CD4-positive, alpha-beta T cell treated with Interleukin-21 for 1 hour (primary cell): ENCODE measurements around the gene HDGFL2.

Source experiments
- DNase-seq: peaks from one replicate; pipeline ENCODE4 v3.0.0-alpha.2; 2020

HDGFL2 gene

GRCh38 chr19:4472174-4472974, at the start of gene HDGFL2:
Gene HDGFL2, plus strand, starts transcription at chr19:4472297. Its CDS starts 54 bp downstream, at chr19:4472351.
- no peak for DNase-seq

DNA sequence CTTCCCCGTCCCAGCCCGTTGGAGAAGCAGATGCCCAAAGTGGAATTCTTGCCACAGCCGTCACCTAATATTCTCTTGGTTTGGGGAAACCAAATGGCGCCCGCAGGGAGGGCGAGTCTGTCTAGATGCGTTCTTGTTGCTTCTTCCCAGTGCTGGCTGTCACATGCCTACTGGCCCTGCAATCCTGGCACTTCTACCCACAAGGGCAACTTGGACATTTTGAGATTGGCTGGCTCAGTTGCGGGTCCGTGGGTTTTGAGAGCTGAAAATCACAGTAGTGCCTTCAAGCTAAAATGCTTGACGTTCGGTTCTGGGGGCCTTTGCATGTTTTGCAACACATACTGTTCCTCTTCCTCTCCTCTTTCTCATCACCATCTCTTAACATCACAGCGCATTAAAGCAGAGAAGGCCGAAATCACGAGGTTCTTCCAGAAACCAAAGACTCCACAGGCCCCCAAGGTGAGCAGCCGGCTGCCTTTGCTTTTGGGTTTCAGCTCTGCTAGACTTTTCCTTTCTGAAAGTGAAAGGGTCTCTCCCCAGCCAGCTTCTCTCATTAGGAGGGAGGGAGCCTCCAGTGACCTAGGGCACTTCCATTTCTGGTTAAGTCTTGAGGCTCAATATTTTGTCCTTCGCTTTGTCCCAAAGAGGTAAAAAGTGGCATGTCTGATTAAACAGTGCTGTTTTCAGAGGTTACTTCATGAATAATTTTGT, 48.5 kb upstream of the HDGFL2 start:
- no peak for DNase-seq

- no peak for DNase-seq
These were observed 46.6 kb upstream of the HDGFL2 start for GRCh38 chr19:4425537-4425936.

- DNase-seq = no peak
These were observed 43.6 kb upstream of the HDGFL2 start for GRCh38 chr19:4428326-4428975.

DNA sequence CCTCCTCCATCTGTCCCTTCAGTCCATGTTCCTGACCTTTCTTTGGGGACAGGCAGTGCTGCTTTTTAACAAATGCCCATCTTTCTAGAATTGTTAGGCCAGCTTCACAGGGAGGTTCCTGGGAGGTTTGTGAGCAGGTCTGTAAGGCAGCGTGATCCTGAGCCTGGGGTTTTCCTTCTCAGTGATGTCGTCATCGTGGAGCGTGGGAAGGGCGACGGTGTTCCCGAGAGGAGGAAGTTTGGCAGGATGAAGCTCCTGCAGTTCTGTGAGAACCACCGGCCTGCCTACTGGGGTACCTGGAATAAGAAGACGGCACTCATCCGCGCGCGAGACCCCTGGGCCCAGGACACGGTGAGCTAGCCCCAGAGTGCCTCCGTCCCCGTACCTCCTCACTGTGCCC, 42.8 kb upstream of the HDGFL2 start:
- DNase-seq = no peak

GRCh38 chr19:4429771-4430171, 42.3 kb upstream of the HDGFL2 start:
- no peak for DNase-seq

DNA sequence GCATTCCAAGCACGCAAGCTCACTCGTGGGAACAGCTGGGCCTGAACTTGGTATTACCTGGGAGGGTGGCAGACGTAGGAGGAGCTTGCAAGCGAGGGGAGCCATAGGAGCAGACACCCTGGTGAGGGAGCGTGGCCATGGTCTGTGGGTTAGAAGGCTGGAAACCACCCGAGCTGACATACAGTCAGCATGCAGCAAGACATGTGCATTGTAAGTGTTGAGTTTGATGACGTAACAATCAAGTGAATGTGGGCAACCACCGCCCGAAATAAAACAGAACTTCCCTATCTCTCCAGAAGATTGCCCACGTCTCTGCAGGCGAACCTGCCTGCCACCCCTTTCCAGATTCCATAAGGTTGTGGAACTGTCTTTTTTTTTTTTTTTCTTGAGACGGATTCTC, 41.3 kb upstream of the HDGFL2 start:
- peak; percentile 31 for DNase-seq

- no peak for DNase-seq
These were observed 40.8 kb upstream of the HDGFL2 start for GRCh38 chr19:4431296-4431695.

DNA sequence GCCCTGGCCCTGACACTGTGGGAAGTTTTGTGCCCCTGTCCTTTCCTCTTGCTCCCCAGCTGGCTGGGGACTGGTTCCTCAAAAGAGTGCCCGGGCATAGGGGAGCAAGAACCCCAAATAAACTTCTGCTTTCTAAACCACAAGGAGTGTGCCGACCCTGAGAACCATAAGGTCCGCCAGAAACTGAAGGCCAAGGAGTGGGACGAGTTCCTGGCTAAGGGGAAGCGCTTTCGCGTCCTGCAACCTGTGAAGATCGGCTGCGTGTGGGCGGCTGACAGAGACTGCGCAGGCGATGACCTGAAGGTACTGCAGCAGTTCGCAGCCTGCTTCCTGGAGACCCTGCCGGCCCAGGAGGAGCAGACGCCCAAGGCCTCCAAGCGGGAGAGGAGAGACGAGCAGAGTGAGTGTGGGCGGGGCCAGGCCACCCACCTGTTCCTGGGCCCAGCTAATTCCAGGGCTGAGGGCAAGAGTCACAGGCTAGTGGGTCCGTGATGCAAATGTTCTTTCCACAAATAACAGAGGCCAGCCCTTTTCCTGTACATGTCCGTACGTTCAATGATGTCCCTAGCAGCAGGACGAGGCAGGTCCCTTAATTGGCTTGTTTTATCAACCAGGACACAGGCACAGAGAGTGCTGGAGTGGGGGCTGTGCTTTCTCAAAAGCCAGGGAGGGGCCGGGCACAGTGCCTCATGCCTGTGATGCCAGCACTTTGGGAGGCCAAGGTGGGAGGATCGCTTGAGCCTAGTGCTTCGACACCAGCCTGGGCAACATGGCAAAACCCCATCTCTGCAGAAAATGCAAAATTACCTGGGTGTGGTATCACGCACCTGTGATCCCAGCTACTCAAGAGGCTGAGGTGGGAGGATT, 40.1 kb upstream of the HDGFL2 start:
- DNase-seq = peak; percentile 23

DNA sequence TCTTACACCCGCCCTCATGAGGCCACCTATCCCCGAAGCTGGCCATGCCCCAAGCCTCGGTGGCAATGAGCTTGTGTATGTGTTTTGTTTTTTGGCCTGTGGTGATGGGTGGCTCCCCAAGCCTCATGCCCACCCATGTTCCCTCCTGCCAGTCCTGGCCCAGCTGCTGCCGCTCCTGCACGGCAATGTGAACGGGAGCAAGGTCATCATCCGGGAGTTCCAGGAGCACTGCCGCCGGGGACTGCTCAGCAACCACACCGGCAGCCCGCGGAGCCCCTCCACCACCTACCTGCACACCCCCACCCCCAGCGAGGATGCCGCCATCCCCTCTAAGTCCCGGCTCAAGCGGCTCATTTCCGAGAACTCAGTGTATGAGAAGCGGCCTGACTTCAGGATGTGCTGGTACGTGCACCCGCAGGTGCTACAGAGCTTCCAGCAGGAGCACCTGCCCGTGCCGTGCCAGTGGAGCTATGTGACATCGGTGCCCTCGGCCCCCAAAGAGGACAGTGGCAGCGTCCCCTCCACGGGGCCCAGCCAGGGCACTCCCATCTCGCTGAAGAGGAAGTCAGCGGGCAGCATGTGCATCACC, 39.1 kb upstream of the HDGFL2 start:
- no peak for DNase-seq

GRCh38 chr19:4434391-4434790, 37.7 kb upstream of the HDGFL2 start:
- DNase-seq = no peak

DNA sequence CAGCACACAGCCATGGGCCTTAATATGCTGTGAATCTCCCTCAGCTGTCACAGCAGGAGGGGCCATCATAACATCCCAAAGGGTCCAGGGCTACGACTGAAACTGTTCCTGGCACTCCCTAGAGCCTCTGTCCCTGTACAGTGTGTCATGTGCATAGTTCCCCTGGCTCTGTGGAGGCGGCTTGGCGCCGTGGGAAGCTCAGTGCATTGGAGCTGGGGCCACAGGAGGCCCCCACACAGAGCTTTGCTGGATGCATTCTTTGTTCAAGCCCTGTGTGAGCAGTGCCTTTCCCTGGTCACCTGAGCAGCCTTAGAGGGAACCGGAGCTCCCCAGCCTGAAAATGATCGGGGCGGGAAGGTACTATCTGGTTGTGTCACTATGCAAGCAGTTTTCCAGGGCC, 35.9 kb upstream of the HDGFL2 start:
- DNase-seq = no peak

GRCh38 chr19:4437103-4437502, 35.0 kb upstream of the HDGFL2 start:
- DNase-seq = no peak

DNA sequence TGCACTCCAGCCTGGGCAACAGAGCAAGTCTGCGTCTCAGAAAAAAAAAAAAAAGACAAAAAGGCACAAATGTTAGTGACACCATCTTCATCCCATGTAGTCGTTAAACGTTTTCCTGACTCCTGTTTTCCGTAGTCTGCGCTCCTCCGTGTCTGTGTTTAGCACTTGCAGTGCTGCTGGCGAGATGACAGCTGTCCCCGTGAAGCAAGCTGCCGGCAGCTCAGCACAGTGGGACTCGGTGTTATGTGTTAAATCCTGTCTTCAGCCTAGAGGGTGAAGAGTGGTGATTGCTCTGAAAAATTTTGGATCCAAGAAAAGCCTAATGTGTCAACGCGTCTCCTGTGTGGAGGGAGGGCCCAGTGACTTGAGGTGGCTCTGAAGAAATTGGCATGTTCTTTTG, 32.9 kb upstream of the HDGFL2 start:
- no peak for DNase-seq

GRCh38 chr19:4441994-4442818, 29.9 kb upstream of the HDGFL2 start:
- DNase-seq = no peak

GRCh38 chr19:4442819-4443146, 29.3 kb upstream of the HDGFL2 start:
- DNase-seq = no peak

DNA sequence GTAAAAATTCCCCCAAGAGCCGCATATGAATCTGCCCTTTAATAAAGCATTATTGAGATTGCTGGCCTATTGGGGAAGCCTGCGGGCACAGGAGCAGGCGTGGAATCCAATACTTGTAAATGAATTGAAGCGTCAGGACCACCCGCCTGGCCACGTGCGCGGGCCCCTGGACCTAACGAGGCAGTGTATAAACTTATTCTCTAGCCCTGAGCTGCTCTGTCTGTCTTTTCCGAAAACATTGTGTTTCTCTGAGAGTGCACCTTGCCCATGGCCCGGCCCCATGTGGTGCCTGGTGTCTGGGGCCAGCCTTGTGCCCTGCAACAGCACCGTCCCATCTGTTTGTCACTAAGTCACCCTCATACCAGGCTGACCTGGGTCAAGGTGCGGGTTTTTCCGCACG, 28.9 kb upstream of the HDGFL2 start:
- no peak for DNase-seq

DNA sequence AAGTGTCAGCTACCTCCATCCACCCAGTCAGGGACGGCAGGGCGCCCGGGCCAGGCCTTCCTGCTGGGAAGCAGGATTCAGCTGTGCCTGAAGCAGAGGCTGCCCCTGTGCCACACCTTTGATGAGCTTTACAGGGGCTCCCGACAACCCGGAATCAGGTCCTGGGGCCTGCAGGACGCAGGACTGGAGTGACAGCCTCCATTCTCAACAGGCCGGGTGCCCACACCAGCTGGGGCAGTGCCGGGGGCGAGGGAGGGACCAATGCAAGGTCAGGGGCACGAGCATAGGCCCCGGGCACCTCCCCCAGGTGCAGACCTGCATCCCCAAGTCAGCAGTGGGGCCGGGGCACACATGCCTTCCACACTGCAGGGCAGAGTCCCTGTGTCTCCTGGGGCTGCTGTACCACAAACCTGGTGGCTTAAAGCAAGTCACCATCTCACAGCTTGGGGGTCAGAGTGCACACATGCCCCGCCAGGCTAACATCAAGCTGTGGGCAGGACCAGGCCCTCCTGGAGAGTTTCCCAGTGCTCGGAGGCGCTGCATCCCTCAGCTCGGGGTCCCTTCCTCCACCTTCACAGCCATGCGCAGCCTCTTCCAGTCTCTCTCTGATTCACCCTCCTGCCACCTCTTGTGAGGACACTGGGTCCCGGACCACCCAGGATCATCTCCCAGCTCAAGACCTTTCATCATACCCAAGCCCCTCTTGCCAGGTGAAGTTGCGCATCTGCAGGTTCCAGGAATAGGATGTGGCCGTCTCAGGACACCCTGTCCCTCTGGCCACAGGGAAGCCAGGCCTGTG, 27.9 kb upstream of the HDGFL2 start:
- DNase-seq = no peak

- DNase-seq = no peak
These were observed 27.0 kb upstream of the HDGFL2 start for GRCh38 chr19:4444765-4445741.
